RKO (cell line): ENCODE results near the gene PGGHG.
"Not testable (repeated sequence)": the region's sequence is repeated elsewhere in the genome, so short reads cannot be mapped to it uniquely, and the experiment has no call there.

ENCODE experiments used
- DNase-seq: peaks from one replicate; pipeline ENCODE4 v3.0.0-alpha.2; 2016; ENCODE audit warnings: low spot score

Gene PGGHG

DNA sequence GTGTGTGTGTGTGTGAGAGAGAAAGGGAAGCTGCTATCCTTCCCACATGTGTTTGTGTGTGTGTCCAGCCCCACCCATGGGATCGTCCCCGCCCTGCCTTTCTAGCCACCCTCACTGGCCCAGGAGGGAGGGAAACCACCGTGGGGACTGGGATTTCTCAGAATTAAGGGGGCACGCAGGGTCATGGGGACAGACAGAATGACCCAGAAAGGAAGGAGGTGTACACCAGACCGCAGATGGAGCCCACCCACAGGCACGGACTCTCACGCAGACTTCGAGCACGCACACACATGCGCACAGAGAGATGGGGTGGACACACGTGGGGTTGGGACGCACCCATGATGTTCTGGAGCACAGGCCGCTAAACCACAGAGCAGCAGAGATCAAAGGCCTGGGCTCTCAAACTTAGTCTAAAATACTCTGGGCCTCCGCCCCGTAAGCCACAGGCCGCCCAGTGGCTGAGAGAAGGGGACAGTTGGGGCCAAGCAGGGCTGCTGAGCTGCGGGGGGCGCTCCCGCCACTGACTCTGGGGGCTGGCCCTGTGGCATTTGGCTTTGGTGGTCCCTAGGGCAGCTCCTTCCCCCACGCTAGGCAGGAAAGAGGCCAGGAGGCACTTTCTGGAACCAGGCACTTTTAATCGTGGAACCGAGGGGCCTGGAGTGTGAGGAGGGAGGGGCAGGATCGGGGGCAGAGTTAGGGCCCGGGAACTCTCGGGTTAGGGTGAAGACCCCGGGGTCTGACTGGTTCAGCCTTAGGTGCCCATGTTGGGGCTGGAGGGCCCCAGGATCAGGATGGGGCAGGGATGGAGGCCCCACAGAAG lies 8.9 kb downstream of the PGGHG start:
- no peak for DNase-seq

DNA sequence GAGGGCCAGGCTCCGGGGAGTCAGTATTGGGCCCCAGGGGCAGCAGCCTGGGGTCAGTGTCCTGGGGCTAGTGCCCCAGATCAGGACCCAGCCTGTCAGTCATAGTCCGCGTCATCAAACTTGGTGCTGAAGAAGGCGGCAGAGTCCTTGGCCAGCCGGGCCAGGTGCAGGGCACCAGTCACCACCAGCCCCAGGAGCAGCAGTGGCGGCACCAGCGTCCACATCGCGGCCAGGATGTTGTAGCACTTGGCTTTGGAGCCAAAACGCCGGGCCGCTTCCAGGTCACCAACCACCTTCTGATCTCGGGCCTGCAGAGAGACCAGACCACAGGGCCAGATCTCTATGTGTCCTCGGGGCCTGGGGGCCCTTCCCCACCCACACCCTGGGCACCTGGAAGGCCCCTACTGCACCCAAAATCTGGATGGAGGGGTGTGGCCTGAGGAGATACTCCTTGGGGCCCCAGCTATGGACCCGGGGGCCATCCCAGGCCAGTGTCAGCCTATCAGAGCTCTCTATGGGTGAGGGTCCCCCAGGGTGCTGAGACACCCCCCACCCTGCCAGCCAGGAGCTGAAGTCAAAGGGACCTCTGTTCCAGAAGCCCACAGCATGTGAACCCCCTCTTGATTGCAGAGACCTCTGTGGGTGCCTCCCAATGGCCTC lies 9.6 kb downstream of the PGGHG start:
- no peak for DNase-seq

DNA sequence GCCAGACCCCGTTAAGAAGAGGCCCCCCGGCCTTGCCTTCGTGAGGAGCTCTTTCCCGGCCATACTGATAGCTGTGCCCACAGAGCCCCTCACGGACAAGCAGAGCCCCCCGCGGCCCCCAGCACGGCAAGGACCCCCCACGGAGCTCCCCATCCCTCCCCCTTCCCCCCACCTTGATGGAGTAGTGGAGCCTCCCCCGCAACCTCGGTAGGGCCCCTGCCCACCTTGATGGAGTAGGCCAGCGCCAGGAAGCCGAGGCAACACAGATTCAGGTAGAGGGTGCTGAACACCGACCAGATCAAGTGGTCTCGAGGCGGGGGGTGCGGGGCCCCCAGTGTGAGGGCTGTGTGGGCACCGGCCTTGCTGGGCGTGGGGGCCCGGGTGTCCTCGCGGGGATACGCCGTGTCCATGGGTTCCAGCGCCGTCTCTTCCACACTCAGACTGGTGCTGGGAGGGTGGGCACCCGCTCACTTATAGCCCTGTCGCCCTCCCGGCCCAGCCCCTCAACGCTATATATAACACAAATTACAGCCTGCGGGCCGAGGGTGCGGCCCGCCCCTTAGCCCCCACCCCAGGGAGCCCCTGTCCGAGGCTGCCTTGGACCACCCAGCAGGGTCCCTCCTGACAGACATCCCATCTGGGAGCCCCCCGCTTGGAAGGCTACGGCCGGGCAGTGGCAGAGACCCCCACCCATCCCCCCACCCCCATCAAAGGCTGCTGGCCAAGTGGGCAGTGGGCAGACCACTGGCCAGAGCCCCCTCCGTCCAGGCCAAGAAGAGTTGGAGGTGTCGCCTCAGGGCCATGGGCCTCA lies 10.4 kb downstream of the PGGHG start, which contains the start of gene IFITM5:
TSS of gene IFITM5 (minus strand) at position 446 of the 811 bp plus-strand sequence. CDS start at position 410, 36 bp downstream.
- no peak for DNase-seq

DNA sequence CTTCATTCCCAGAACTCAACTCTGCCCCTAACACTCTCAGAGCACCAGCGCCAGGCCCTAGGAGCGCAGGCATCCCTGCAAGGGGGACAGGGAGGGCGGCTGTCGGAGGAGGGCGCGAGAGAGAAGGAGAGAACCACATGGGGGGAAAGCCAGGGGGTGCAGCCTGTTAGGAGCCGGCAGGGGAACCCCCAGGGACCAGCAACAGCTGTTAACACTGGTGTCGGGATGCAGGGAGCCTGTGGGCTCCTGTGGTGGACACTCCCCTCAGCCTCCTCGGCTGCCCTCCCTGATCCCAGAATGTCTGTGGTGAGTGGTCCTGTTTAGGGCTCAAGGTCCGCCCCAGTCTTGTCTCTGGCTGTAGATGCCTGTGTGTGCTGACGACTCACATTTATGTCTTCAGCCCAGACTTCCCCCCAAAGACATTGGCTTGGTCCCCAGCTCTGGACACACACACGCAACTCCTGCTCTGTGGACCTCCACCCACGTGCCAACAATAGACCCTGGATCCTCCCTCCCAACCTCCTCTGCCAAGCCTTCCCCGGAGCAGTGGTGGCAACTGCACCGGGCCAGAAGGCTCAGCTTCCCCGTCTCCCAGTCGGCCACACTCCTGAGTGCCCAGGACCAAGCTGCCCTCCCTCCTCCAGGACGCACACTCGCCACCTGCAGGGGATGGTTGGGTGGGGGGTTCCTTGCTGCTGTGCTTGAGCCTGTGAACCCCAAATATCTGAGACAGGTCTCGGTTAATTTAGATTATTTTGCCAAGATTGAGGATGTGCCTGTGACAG lies 11.2 kb downstream of the PGGHG start:
- no peak for DNase-seq

DNA sequence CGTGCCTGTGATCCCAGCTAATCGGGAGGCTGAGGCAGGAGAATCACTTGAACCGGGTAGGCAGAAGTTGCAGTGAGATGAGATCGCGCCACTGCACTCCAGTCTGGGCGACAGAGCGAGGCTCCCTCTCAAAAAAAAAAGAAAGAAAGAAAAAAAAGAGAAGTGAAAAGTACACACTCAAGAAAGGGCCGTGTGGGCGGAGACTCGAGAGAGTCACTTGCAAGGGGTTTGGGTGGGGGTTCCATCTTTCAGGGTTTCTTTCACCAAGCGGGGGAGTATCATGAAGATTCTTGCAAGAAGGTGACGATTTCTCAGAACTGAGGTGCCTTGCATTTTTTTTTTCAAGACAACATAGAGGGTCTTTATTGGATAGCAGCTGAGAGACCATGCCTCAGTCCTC lies 14.4 kb downstream of the PGGHG start:
- DNase-seq: no peak

DNA sequence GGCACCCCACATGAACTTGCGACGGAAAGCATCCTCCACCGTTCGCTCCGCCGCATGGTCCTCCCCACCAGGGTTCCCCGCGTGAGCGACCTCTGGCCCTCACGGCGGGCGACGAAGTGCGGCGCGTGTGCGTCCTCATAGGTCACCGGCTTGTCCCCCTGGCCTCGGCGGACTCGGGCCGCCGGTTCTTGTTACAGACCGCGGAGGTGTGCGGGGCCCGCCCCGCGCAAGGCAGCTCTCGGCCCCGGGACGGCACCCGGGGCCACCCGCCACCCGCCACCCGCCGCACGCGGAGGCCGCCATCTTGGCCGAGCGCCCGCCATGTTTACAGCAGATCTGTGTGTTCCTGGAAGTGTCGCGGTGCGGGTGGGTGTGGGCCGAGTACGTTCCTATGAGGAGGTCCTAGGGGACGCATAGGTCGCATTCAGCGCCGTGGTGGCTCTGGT lies 15.2 kb downstream of the PGGHG start:
- no peak for DNase-seq

DNA sequence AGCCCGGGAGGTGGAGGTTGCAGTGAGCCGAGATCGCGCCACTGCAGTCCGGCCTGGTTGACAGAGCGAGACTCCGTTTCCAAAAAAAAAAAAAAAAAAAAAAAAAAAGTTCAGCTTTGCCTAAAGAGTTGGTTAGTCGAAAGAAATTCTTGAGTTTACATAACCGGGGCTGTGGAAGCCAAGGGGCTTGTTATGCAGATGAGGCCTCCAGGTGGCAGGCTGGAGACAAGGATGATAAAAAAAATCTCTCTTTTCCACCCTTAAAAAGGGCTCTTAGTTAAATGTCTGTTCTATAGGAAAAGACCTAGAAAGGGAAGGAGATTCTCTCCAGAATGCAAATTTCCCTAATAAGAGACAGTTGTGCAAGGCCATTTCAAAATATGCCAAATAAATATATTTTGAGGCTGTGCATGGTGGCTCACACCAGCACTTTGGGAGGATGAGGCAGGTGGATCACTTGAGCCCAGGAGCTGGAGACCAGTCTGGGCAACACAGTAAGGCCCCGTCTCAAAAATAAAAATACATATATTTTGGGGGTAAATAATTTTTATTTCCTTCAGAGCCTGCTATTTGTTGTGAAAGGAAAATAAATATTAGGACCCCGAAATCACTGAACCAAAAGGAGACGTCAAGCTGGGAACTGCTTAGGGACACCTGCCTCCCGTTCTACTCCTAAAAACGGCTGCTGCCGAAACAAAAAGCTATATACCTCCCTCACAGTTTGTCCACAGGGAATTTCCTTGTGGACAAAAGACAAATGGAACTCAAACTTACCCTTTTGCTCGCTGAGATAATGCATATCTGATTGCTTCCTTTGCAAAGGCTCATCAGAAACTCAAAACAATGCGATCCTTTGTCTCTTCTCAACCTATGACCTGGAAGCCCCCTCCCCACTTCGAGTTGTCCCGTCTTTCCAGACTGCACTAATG lies 16.3 kb downstream of the PGGHG start:
- DNase-seq: peak; percentile 75

DNA sequence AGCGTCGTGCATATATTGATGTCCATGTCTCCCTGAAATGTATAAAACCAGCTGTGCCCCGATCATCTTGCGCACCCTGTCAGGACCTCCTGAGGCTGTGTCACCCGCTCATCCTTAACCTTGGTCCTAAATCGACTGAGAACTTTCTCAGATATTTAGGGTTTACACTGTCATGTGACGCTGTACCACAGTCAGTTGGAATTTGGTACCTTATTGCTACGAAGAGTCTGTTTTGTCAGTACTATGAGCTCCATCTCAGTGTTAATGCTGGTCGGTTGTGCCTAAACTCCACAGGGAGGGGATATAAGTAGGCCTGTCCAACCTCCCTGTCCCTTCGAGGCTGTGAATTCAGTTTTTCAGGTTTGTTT lies 16.9 kb downstream of the PGGHG start:
- DNase-seq: no peak

DNA sequence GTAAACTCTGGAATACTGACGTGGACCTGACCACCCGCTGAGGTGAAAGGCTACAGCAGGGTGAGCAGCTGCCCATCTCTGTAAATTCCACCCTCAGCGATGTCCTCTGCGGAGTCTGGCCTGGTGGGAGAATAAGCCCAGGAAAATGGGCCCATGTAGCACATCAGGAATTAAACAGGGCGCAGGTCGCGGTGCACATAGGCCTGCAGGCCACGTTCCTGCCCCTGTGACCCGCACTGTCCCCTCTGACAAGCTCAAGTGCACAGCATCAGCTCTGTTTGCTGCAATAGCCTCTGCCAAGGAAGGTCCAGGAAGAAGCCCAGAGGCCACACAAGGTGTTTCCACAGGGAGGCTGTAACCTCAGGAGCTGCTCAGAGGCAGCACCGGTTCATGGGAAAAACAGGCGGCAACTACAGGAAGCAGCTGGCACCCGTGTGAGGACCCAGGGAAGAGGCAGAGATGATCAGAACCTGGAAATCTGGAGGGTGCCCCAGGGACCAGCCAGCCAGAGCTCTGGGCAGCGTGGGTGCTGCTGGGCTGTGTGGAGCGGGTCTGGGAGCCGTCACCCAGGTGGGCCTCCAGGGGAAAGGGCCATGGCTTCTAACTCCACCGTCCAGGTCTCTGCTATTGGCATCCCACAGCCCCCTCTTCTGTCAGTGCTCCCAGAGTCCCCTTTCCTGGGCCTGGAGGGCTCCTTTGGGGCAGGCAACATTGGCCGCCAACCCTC lies 17.9 kb downstream of the PGGHG start:
- DNase-seq: no peak

DNA sequence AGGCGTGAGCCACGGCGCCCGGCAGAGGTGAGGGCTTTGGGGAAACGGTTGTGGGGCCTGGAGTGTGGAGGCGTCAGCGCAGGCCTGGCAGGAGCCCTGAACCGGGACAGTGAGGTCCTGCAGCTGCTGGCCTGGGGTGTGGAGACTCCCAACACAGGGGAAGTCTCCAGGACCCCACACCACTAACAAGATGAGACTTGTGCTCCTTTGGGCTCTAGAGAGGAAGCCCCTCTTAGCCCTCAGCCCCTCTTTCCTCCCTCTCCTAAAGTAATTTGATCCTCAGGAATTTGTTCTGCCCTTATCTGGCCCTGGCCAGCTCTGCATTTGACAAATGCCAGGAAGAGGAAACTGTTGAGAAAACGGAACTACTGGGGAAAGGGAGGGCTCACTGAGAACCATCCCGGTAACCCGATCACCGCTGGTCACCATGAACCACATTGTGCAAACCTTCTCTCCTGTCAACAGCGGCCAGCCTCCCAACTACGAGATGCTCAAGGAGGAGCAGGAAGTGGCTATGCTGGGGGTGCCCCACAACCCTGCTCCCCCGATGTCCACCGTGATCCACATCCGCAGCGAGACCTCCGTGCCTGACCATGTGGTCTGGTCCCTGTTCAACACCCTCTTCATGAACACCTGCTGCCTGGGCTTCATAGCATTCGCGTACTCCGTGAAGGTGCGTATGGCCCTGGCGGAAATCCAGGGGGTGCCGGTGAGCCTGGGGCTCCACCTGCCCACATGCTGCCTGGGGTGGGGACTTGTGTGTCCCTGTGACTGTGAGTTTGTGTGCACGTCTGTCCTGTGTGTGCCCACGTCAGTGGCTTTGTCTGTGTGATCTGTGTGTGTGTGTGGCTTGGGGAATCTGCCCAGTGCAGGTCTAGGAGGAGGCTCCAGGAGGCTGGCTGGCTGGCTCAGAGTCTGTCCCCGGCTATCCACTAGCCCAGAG lies 19.1 kb downstream of the PGGHG start, which contains the start of gene IFITM2:
TSS of gene IFITM2 (plus strand) at position 51 of the 943 bp plus-strand sequence. CDS start at position 428, 377 bp downstream.
- DNase-seq: peak; percentile 86

DNA sequence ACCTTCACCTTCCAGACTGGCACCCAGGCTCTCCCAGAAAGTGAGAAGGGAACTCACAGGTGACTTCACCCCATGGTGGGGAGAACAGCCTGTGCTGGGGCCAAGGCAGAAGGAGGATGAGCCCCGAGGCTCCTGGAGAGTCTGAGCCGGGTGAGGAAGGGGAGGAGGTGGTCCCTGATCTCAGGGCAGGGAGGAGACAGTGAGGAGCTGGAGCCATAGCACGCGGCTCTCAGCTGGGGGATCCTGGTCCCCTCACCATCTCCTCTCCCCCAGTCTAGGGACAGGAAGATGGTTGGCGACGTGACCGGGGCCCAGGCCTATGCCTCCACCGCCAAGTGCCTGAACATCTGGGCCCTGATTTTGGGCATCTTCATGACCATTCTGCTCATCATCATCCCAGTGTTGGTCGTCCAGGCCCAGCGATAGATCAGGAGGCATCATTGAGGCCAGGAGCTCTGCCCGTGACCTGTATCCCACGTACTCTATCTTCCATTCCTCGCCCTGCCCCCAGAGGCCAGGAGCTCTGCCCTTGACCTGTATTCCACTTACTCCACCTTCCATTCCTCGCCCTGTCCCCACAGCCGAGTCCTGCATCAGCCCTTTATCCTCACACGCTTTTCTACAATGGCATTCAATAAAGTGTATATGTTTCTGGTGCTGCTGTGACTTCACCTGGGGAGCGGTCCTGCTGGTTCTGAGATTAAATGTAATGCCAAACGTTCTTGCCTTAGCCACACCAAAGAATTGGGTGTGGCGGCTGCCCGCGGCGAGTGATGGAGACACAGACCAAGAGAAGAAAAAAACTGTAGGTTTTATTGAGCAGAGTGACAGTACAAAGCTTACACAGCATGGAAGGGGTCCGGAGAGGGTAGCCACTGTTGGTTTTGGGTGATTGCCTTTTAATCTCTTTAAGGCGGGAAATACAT lies 20.1 kb downstream of the PGGHG start:
- DNase-seq: peak; percentile 27

DNA sequence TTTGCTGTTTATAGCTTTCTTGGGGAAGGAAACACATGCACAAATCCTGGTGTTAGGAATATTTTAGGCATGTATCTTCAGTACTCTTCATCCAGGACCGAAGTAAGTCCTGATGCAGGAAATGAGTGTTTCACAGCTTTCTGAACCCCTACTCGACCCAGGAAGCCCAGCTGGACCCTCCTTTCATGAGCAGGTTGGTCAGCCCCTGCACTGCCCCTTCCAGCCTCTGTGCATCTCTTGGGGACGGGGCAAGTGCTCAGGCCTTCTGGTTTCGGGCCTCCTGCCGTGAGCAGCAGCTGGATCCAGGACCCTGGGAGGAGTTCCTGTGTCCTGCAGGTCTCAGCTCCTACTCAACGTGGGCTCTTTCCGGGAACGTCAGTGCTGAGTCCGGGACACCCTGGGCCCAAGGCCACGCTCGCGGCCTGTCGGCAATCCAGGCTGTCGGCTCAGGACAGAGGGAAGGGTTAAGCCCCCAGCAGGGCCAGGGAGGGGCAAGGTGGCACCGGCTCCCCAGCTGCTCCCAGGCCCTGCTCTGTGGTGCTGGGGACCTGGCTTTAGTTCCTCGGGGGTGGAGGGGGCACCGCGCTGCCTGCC lies 21.1 kb downstream of the PGGHG start:
- DNase-seq: peak; percentile 74

DNA sequence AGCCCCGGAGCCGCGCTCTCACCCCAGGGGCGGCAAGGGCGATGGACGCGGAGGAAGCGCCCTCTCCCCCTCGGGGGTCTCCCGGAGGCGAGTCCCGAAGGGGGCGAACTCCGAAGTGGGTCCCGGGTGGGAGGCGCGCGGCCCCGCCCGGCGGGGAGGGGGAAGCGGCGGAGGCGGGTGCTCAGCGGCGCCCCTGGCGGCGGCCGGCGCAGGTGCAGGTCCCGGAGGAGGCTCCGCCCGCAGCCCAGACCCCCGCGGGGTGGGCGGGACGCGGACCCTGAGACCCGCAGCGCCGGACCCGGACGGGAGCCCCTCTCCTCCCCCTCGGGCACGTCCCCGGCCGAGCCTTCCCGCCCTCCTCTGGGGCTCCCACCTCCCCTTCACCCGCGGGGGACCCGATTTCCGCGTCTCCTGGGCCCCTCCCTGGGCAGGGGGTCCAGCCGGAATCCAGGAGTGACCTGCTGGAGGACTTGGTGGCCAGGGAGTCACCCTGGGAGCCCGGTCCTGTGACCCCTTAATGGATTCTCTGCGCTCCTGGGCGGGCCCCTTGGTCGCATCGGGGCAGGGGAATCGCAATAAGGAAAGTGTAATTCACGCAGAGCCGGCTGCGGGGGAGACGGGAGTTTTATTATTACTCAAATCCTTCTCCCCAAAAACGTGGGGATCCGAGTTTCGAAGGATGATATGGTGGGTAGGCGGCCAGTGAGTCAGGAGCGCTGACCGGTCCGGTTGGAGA lies 22.3 kb downstream of the PGGHG start:
- DNase-seq: not testable (repeated sequence)

DNA sequence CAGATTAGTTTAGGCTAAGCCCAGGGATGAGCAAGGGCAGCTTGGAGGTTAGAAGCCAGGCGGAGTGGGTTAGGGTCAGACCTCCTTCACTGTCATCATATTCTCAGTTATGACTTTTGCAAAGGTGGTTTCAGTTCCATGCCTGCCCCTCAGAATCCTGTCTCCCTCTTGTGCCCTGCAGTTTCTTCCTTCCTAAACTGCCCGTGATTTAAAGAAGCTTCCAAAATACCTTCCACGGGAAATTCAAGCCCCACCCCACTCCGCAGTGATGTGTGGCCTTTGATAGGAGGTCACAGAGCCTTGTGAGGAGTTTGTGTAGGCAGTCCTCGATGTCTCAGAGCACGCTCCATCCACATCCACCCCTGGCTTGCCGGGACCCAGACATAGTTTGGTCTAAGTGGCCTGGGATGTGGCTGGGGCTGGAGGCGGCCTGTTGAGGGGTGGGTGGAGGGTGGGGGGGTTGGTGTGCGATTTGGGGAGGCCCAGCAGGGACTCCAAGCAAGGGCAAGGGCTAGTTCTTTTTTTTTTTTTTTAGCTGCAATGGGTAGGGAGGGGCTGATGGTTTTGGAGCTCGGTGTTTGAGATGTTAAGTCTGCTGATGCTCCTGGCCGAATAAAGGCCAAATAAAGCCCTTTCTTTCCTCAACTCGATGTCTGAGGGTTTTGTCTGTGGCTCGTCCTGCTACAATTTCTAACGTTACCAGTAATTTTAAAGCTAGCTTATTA lies 23.3 kb downstream of the PGGHG start:
- DNase-seq: no peak

DNA sequence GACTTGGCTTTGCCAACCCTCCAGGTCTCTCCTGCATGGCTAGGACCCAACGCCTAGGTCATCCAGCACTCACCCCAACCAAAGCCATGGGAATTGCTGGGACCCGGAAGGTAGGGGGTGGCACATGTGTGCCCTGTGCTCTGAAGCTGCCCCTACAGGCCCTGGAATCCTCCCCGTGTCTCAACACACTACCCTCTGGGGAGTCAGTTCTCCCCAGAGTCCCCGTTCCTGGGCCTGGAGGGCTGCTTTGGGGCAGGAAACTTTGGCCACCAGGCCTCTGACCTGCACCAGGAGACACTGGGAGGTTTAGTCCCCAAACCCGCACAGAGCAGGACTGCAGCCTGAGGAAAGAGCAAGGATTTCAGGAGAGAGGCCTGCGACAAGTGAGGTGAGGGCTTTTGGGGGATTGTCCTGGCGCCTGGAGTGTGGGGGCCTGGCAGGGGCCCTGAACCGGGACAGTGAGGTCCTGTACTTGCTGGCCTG lies 24.4 kb downstream of the PGGHG start:
- DNase-seq: no peak
